GM23248 (cell line): ENCODE data around the gene HRCT1.

Source experiments
- EZH2 ChIP-seq: fragments of 200-600 bp; sonication (generic); IDR thresholded peaks from 2 replicates; pipeline ENCODE4 v1.6.1; 2018; ENCODE audit warnings: antibody characterized with exemption, mild to moderate bottlenecking; ENCODE audit not compliant: insufficient read depth, poor library complexity, severe bottlenecking
- EZH2phosphoT487 ChIP-seq: fragments of 200-600 bp; sonication (generic); IDR thresholded peaks from 2 replicates; pipeline ENCODE4 v1.6.1; 2018; ENCODE audit warnings: antibody characterized with exemption, moderate library complexity, mild to moderate bottlenecking, low read depth; ENCODE audit not compliant: insufficient read depth

- TF ChIP-seq EZH2 (no peak), EZH2phosphoT487 (no peak)
Observed at GRCh38 chr9:35944841-35945240, 38.8 kb downstream of the HRCT1 start.
